Activated CD8-positive, alpha-beta T cell treated with anti-CD3 and anti-CD28 coated beads for 36 hours (primary cell): ENCODE measurements around the gene TREML2. TPM values are rescaled to one million over a fixed set of nuclear protein-coding genes. Genes with fewer than 3 reads are reported as not detected.

ENCODE experiments used
- ATAC-seq: fragments of 200-7000 bp; cut with Tn5 transposase; one replicate; pipeline ENCODE4 v1.10.0; 2021; ENCODE audit warnings: mild to moderate bottlenecking, moderate library complexity
- CTCF ChIA-PET: fragments of 350-600 bp; sonication (Branson Sonifier 250); formaldehyde crosslinking; loops from one replicate; lab custom pipeline; 2021; ENCODE audit warnings: antibody characterized with exemption; lab: Charles Lee
- POLR2A ChIA-PET: fragments of 350-600 bp; sonication (Branson Sonifier 250); formaldehyde crosslinking; loops from one replicate; lab custom pipeline; 2021; ENCODE audit warnings: antibody characterized with exemption; lab: Charles Lee
- DNase-seq: peaks from one replicate; pipeline ENCODE4 v3.0.0-alpha.2; 2020
- H3K27ac Mint-ChIP-seq: one replicate; pipeline ENCODE4 v1.8.0; 2021; ENCODE audit warnings: mild to moderate bottlenecking, mixed read lengths
- H3K27me3 Mint-ChIP-seq: one replicate; pipeline ENCODE4 v1.8.0; 2021; ENCODE audit warnings: mixed read lengths
- H3K36me3 Mint-ChIP-seq: one replicate; pipeline ENCODE4 v1.8.0; 2021; ENCODE audit warnings: low read depth, mixed read lengths
- H3K4me1 Mint-ChIP-seq: one replicate; pipeline ENCODE4 v1.8.0; 2021; ENCODE audit warnings: low read depth, mixed read lengths
- H3K4me3 Mint-ChIP-seq: one replicate; pipeline ENCODE4 v1.8.0; 2021; ENCODE audit warnings: mild to moderate bottlenecking, moderate library complexity, mixed read lengths
- H3K9me3 Mint-ChIP-seq: one replicate; pipeline ENCODE4 v1.8.0; 2021; ENCODE audit warnings: mixed read lengths
- intact Hi-C: fragments of 100-400 bp; cut with micrococcal nuclease; formaldehyde crosslinking; loops from one replicate; pipeline ENCODE4 v1.10.0; 2022
- total RNA-seq, 2 experiments: library from RNA; stranded (reverse); gene quantifications; one replicate each; pipeline ENCODE4 v1.2.3, GENCODE V29; 2021
- TF ChIP-seq, protein P1 (sequence below): fragments of 200-600 bp; IDR thresholded peaks from one replicate; pipeline ENCODE4 v1.8.0; 2022; ENCODE audit warnings: antibody characterized with exemption, mild to moderate bottlenecking

Gene TREML2
- total RNA-seq, 2 experiments from 2014 or later, result 6.9 to 8.2 TPM

DNA sequence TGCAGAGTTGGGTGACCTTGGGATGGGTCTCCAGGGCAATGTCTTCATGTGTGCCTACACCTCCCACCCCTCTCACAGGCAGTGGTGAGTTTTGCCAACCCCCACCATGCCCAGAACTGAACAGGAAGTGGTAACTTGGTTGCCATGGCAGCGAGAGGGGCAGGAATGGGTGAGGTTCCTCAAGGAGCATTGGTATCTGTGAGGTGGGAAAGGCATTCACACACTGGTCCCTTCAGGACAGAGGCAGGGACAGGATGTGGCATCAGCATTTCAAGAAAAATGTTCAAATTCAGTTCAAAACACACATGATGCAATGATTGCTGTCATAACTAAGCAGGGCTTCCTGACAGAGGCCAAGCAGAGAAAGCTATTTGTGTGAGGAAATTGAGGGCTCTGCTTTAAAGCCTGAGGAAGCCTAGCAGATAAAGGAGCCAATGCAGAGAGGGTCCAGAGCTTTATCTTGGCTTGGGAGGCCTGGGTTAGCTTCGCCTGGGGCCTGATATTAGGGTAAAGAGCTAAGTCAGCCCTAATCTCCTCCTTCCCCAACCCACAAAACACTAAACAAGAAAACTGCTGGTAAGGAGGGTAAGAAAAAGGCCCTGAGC lies 551 bp downstream of the TREML2 start:
- DNase-seq (peak; percentile 73), ATAC-seq (peak; percentile 52)
- no peaks in the 10 kb centered on the region for H3K36me3 Mint-ChIP-seq
- intact Hi-C loops, result no loop called here
- TF ChIP-seq, protein P1, sequence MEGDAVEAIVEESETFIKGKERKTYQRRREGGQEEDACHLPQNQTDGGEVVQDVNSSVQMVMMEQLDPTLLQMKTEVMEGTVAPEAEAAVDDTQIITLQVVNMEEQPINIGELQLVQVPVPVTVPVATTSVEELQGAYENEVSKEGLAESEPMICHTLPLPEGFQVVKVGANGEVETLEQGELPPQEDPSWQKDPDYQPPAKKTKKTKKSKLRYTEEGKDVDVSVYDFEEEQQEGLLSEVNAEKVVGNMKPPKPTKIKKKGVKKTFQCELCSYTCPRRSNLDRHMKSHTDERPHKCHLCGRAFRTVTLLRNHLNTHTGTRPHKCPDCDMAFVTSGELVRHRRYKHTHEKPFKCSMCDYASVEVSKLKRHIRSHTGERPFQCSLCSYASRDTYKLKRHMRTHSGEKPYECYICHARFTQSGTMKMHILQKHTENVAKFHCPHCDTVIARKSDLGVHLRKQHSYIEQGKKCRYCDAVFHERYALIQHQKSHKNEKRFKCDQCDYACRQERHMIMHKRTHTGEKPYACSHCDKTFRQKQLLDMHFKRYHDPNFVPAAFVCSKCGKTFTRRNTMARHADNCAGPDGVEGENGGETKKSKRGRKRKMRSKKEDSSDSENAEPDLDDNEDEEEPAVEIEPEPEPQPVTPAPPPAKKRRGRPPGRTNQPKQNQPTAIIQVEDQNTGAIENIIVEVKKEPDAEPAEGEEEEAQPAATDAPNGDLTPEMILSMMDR, result no peak
- H3K4me1 Mint-ChIP-seq, result peaks cover 49% of the 10 kb centered on the region
- H3K27me3 Mint-ChIP-seq, result no peaks in the 10 kb centered on the region
- H3K27ac Mint-ChIP-seq, result peak overlapping the region; percentile 95
- ChIA-PET CTCF (interaction anchor here (0.8 to 3.1 kb wide), 6 partner anchors 10 to 161 kb away, joined by 3 to 18 read pairs (median 4); partner anchors contain the start of gene UNC5CL), POLR2A (interaction anchor here (0.6 to 1.6 kb wide), 4 partner anchors 11 to 1089 kb away, joined by 3 to 6 read pairs (median 4); no protein-coding TSS in a partner anchor)
- H3K4me3 Mint-ChIP-seq, result peak overlapping the region; percentile 74
- no peaks in the 10 kb centered on the region for H3K9me3 Mint-ChIP-seq

DNA sequence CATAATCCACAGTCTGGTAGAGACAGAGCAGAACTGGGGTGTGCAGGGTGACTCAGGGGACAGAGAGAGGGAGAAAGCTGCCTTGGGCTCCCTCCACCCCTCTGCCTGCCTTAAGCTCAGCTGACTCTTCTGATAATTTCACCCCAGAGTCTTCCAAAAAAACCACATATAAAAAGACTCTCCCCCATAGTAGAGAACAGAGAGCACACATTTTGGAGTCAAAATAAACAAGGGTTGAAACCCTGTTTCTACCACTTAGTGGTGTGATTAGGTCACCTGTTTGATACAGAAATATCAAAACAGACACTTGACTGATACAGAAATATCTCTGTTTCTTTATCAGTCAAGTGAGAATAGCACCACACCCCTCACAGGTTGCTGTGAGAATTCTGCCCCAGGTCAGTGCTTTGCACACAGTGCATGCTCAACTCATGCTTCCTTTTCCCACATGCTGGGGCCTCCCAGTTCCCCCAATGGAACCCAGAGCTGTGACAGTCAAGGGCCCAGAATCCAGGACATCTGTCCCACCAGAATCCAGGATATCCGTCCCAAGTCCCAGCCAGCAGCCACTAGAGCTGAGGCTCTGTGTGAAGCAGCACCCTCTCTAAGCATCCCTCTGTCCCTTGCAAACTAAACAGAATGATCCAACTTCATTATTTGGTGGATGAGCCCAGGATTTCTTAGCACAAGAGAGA lies 1.2 kb downstream of the TREML2 start:
- H3K36me3 Mint-ChIP-seq, result no peaks in the 10 kb centered on the region
- DNase-seq (peak; percentile 54), ATAC-seq (peak; percentile 65)
- no peaks in the 10 kb centered on the region for H3K9me3 Mint-ChIP-seq
- H3K27ac Mint-ChIP-seq, result peak overlapping the region; percentile 95
- TF ChIP-seq, protein P1, result no peak
- H3K27me3 Mint-ChIP-seq, result no peaks in the 10 kb centered on the region
- CTCF ChIA-PET, result interaction anchor here (0.8 to 3.1 kb wide), 3 partner anchors 9 to 19 kb away, joined by 3 to 18 read pairs (median 5); no protein-coding TSS in a partner anchor
- intact Hi-C loops, result no loop called here
- H3K4me1 Mint-ChIP-seq, result peaks cover 49% of the 10 kb centered on the region
- H3K4me3 Mint-ChIP-seq, result peak overlapping the region; percentile 74
- POLR2A ChIA-PET, result interaction anchor here (1.6 kb wide), 2 partner anchors 11 to 133 kb away, joined by 6 read pairs; no protein-coding TSS in a partner anchor

DNA sequence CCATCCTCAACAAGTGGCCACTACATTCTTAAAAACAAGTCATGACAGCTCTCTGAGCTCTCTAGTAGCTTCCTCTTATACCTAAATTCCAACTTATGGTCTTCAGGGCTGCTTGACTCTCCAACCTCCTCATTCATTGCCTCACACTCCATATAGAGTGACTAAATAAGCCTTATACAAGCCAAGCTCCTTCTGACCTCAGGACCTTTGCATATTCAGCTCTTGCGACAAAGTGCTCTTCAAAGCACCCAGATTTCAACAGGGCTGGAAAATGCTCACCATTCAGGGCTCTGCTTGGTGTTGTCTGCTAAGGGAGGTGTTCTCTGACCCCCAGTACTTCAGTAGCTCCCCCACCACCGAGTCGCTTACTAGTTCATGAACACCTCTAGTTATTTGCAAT lies 3.7 kb downstream of the TREML2 start:
- H3K4me1 Mint-ChIP-seq, result peaks cover 51% of the 10 kb centered on the region
- TF ChIP-seq, protein P1, result no peak
- DNase-seq, result no peak
- ATAC-seq, result no peak
- no peaks in the 10 kb centered on the region for H3K27me3 Mint-ChIP-seq
- CTCF ChIA-PET, result interaction anchor here (1.2 to 2.9 kb wide), 8 partner anchors 9 to 122 kb away, joined by 3 to 13 read pairs (median 4); no protein-coding TSS in a partner anchor
- peaks cover 3% of the 10 kb centered on the region for H3K36me3 Mint-ChIP-seq
- H3K4me3 Mint-ChIP-seq, result no peak overlapping the region
- no peaks in the 10 kb centered on the region for H3K9me3 Mint-ChIP-seq
- no peak overlapping the region for H3K27ac Mint-ChIP-seq
- intact Hi-C loops, result no loop called here
- POLR2A ChIA-PET, result interaction anchor here (1.1 kb wide), 2 partner anchors 9 to 14 kb away, joined by 3 to 5 read pairs; no protein-coding TSS in a partner anchor

DNA sequence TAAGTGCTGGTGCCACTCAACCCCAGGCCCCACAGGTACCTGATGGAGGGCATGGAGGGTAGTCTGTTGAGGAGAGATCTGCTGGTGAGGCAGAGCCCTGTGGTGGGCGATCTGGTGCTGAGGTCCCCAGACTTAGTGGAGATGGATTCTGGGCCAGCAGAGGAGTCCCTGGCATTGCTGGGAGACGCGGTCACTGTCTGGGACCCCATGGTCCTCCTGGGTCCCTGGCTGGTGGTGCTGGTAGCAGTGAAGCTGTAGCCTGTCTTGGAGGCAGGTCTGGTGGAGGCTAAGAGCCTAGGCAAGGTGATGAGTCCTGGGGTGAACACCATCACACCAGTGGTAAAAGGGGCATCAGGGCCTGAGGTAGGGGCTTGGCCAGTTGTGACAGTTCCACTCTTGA lies 6.6 kb downstream of the TREML2 start:
- no peak for ATAC-seq
- no peak for DNase-seq
- Mint-ChIP-seq H3K9me3 (peaks cover 9% of the 10 kb centered on the region), H3K4me3 (no peak overlapping the region), H3K36me3 (peaks cover 10% of the 10 kb centered on the region), H3K27ac (no peak overlapping the region), H3K27me3 (no peaks in the 10 kb centered on the region), H3K4me1 (peaks cover 23% of the 10 kb centered on the region)
- intact Hi-C loops, result no loop called here
- TF ChIP-seq, protein P1, result no peak
- ChIA-PET CTCF (no interaction called here), POLR2A (no interaction called here)

DNA sequence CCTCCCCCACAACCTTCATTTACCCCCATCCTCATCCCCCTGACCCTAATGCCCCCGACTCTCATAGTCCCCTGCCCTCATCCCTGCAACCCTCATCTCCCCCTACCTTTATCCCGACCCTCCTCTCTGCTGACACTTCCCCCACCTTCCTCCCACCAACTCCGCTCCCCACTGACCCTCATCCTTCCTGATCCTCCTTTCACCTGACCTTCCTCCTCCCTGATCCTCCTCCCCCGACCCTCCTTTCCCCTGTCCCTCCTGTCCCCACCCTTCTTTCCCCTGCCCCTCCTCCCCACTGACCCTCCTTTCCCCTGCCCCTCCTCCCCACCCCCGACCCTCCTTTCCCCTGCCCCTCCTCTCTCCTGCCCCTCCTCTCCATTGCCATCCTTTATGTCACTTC lies 7.1 kb downstream of the TREML2 start:
- Mint-ChIP-seq H3K9me3 (peaks cover 12% of the 10 kb centered on the region), H3K4me1 (peaks cover 20% of the 10 kb centered on the region), H3K27me3 (no peaks in the 10 kb centered on the region), H3K4me3 (no peak overlapping the region), H3K36me3 (peaks cover 11% of the 10 kb centered on the region), H3K27ac (no peak overlapping the region)
- POLR2A ChIA-PET, result no interaction called here
- TF ChIP-seq, protein P1, result no peak
- no peak for ATAC-seq
- intact Hi-C loops, result no loop called here
- DNase-seq, result no peak
- CTCF ChIA-PET, result no interaction called here
